NCI-H748 (cell line): Measurements from ENCODE around the gene ASTN2.
A peak's percentile ranks its signal among the peaks of the same experiment; 100 is the strongest.

Experiments
- DNase-seq: peaks from one replicate; lab custom pipeline; 2025; ENCODE audit not compliant: unreplicated experiment; lab: John Stamatoyannopoulos, UW

ASTN2 gene

DNA sequence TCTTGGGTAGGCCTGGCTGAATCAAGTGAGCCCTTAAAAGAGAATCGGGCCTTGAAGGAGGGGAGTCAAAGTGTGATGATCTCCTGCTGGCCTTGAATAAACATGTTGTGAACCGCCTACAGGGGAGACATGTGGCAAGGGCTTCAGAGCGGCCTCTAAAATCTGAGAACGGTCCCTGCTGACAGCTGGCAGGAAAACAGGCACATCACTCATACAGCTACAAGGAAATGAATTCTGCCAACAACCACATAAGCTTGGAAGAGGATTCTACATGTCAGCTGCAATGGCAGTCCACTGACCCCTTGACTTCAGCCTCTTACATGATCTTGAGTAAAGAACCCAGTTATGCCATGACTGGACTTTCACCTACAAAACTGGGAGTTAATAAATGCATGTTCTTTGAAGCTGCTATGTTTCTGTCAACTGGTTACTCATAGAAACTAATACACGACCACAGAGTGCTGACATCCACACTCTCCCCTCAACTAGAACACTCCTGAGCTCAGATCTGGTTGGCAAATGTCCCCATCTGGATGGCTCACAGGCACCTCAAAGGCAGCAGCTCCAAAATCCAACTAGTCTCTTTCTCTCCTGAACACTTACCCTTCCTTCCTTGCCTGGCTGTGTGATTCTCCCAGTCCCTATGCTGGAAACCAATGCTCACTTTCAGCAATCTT lies 333.1 kb downstream of the ASTN2 start:
- DNase-seq, result no peak

- DNase-seq, result no peak
Observed at GRCh38 chr9:117080765-117081390, 334.0 kb downstream of the ASTN2 start.

DNA sequence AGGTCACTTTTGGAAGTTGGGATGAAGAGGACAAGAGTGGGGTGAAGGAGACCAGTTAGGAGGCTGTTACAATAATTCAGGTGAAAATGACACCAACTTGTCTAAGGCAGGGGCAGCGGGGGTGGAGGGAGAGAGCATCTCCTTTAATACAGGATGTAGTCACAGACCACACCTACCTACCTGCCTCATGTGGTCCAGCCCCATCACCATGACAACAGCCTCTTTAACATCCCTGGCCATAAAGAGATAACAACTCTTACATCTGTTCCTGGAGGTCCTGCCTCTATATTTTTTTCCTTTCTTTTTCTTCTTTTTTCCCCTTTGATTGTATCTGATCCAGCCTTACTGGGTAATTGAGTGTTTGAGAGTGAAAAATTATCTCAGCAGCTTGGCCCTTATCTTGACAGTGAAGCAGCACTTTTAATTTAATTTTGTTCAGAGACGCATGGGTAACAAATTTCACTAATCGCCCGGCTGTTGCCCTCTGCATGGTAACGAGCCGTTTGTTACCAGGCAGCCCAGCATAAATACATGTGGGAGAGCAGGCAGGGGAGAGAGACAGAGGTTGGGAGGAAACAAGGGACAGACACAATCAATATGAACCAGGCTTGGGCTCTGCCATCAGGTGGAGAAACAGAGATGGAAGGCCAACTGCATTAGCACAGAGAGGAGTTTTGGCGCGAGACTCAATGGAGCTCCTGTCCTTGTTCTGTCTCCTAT lies 338.1 kb downstream of the ASTN2 start:
- peak; percentile 96 for DNase-seq

- no peak for DNase-seq
Observed at GRCh38 chr9:117075636-117076035, 339.2 kb downstream of the ASTN2 start.

- DNase-seq, result peak; percentile 7
Observed at GRCh38 chr9:117074784-117075520, 339.9 kb downstream of the ASTN2 start.

GRCh38 chr9:117074342-117074662 lies 340.6 kb downstream of the ASTN2 start:
- DNase-seq, result no peak

DNA sequence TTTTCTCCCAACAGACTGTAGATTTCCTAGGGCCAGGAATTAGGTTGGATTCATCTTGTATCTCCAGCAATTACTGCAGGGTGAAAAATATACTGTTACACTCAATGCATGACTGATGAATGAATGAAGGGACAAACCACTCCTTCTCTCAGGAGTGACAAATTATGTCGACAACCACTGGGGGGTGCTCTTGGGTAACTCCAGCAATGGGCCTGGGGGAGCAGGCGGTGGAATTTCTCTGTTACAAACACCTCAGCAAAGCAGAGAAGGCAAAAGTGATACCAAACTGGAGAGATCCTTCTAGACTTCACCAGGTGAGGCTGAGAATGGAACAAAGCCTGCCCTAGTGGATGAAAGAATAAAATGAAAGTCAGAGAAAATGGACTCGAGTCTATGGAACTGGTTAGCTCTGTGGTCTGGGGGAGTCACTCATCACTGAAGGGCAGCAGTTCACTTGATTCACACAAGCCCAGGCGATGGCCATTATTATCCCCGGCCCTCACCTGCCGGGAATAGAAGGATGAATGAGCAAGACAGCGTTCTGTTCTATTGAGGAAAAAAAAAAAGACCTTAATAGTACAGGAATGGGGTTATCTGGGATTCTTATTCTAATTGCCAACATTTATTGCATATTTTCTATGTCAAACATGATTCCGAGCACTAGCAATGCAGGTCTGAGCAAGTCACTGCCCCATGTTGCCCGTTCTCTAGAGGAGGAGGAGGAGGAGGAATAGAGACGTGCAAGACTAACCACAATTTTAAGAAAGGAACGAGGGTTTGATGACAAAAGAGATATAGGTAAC lies 341.1 kb downstream of the ASTN2 start:
- peak; percentile 75 for DNase-seq

GRCh38 chr9:117073071-117073470 lies 341.8 kb downstream of the ASTN2 start:
- no peak for DNase-seq

- no peak for DNase-seq
Observed at GRCh38 chr9:117072216-117072615, 342.6 kb downstream of the ASTN2 start.

GRCh38 chr9:117071673-117072207 lies 343.1 kb downstream of the ASTN2 start:
- peak; percentile 25 for DNase-seq

- no peak for DNase-seq
Observed at GRCh38 chr9:117063721-117064471, 351.0 kb downstream of the ASTN2 start.

GRCh38 chr9:117060963-117061362 lies 353.9 kb downstream of the ASTN2 start:
- no peak for DNase-seq

GRCh38 chr9:117050007-117050406 lies 364.9 kb downstream of the ASTN2 start:
- peak; percentile 3 for DNase-seq

GRCh38 chr9:117046666-117047327 lies 368.1 kb downstream of the ASTN2 start:
- no peak for DNase-seq

DNA sequence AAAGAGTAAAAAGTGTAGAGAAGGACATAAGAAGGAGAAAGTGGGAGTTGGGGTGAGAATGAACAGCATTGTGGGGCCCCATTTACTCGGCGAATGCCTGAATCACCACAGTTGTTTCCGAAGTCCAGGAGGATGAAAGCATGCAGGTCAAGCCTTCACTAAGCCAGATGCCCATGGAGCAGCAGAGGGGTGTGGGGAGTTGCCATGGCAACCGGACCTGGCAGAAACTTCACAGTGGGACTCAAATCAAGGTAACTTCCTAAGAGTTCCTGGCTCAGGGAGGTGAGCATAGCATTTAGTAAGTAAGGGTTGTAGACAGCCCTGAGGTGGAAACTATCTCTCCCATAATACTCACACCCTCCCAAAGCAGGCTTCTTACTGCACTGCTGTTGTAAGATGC lies 370.6 kb downstream of the ASTN2 start:
- DNase-seq, result peak; percentile 46

- no peak for DNase-seq
Observed at GRCh38 chr9:117043159-117043558, 371.7 kb downstream of the ASTN2 start.

DNA sequence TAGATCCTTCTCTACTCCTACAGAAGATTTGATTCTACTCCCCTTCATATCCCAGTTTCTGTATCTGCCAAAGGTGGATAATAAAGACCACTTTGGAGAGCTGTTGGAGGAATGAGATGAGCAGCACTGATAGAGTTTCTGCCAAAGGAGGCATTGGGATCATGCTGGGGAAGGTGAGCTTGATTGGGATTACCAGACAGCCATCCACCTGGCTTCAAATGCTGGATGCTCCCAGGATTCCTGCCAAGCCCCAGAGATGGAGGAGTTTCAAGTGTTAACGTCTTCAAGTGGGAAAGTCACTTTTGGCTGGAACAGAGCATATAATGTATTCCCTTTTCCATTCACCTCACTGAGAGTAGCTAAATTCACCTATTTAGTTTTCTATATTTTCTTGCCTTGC lies 379.3 kb downstream of the ASTN2 start:
- no peak for DNase-seq

GRCh38 chr9:117034866-117035265 lies 380.0 kb downstream of the ASTN2 start:
- no peak for DNase-seq

DNA sequence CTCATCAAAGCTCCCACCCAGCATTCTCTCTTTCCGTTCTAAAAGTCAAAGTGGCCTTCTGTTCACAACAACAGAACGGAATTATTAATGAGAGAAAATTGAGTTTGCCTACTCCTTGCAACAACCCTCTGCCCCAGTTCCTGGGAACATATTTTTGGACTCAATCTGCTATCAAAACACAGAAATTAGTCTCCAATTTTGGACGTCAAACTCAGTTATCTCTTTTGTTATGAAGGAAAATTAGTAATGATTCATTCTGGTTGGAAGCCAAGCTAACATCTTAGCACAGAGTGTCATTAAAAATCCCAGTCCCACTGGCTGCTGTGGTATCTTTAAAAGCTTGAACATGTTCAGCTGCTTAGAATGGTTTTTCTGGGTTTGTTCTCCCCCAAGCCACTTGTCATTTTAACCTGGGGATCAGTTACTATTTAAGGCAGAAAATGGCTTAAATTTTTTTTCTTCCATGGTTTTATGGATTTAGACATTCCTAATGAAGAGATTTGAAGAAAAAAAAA lies 384.5 kb downstream of the ASTN2 start:
- no peak for DNase-seq
